Femur (tissue), 1 donor: ENCODE results near the gene PRDM8.
A peak's percentile ranks its signal among the peaks of the same experiment; 100 is the strongest.

Source experiments
- DNase-seq: peaks from one replicate; pipeline ENCODE4 v3.0.0-alpha.2; 2017

The PRDM8 gene

GRCh38 chr4:80184053-80184824 is 13.1 kb upstream of the PRDM8 start:
- DNase-seq, result peak; percentile 90

- peak; percentile 69 for DNase-seq
These were observed 12.2 kb upstream of the PRDM8 start for GRCh38 chr4:80184825-80185756.

GRCh38 chr4:80185787-80186548 is 11.3 kb upstream of the PRDM8 start:
- DNase-seq, result no peak

- no peak for DNase-seq
These were observed 10.6 kb upstream of the PRDM8 start for GRCh38 chr4:80186676-80187075.

GRCh38 chr4:80187677-80188076 is 9.6 kb upstream of the PRDM8 start:
- DNase-seq, result no peak

GRCh38 chr4:80188457-80188800 is 8.9 kb upstream of the PRDM8 start:
- DNase-seq, result no peak

GRCh38 chr4:80188801-80189458 is 8.4 kb upstream of the PRDM8 start:
- DNase-seq, result no peak

- no peak for DNase-seq
These were observed 7.7 kb upstream of the PRDM8 start for GRCh38 chr4:80189581-80189955.

GRCh38 chr4:80189956-80190677 is 7.2 kb upstream of the PRDM8 start:
- no peak for DNase-seq

GRCh38 chr4:80192252-80192866 is 4.9 kb upstream of the PRDM8 start:
- no peak for DNase-seq

- DNase-seq, result no peak
These were observed 4.4 kb upstream of the PRDM8 start for GRCh38 chr4:80192937-80193336.

- no peak for DNase-seq
These were observed 1.7 kb upstream of the PRDM8 start for GRCh38 chr4:80195441-80196140.

- DNase-seq, result no peak
These were observed 913 bp upstream of the PRDM8 start for GRCh38 chr4:80196259-80196921.

- DNase-seq, result no peak
These were observed 518 bp downstream of the PRDM8 start for GRCh38 chr4:80197601-80198440.

- DNase-seq, result no peak
These were observed 1.1 kb downstream of the PRDM8 start for GRCh38 chr4:80198441-80198837.

GRCh38 chr4:80199004-80199560 is 1.8 kb downstream of the PRDM8 start:
- DNase-seq, result no peak

- DNase-seq, result no peak
These were observed 2.6 kb downstream of the PRDM8 start for GRCh38 chr4:80199947-80200346.

- no peak for DNase-seq
These were observed 4.2 kb downstream of the PRDM8 start for GRCh38 chr4:80201252-80202151.
